Lung (tissue), 12 donors: ENCODE results near the gene PROB1. TPM values are rescaled to one million over a fixed set of nuclear protein-coding genes. Genes with fewer than 3 reads are reported as not detected.

Experiments used
- ATAC-seq: fragments of 200-7000 bp; cut with Tn5 transposase; one replicate; pipeline ENCODE4 v1.9.1; 2020; ENCODE audit warnings: moderate number of reproducible peaks; ENCODE audit not compliant: insufficient read depth, low FRiP score
- DNase-seq, 3 donors: peaks; one replicate each; pipeline ENCODE4 v3.0.0-alpha.2; 2013 to 2017
- H3K27ac ChIP-seq, 2 donors: one replicate each; pipeline ENCODE4 v1.5.1; 2013; ENCODE audit warnings: mild to moderate bottlenecking in 2 of 2, moderate library complexity in 2 of 2, control low read depth in 1 of 2, inconsistent platforms in 1 of 2, low read depth in 1 of 2, low read length in 1 of 2
- H3K27me3 ChIP-seq, 3 donors: one replicate each; pipeline ENCODE4 v1.5.1; 2013; ENCODE audit warnings: low read length in 2 of 3; ENCODE audit not compliant: control insufficient read depth in 3 of 3, insufficient read depth in 3 of 3
- H3K36me3 ChIP-seq, 4 donors: one replicate each; pipeline ENCODE4 v1.5.1; 2013; ENCODE audit warnings: low read length in 4 of 4, mild to moderate bottlenecking in 1 of 4, moderate library complexity in 1 of 4; ENCODE audit not compliant: control insufficient read depth in 4 of 4, insufficient read depth in 4 of 4
- H3K4me1 ChIP-seq, 5 donors: one replicate each; pipeline ENCODE4 v1.5.1; 2013; ENCODE audit warnings: low read length in 5 of 5, mild to moderate bottlenecking in 2 of 5, moderate library complexity in 1 of 5; ENCODE audit not compliant: control insufficient read depth in 5 of 5, insufficient read depth in 5 of 5
- H3K4me3 ChIP-seq: one replicate; pipeline ENCODE4 v1.5.1; 2013; ENCODE audit warnings: mild to moderate bottlenecking, control low read depth, moderate library complexity
- H3K9ac ChIP-seq, 2 donors: one replicate each; pipeline ENCODE4 v1.5.1; 2013; ENCODE audit warnings: low read length in 2 of 2, control low read depth in 1 of 2; ENCODE audit not compliant: insufficient read depth in 1 of 2
- H3K9me3 ChIP-seq, 4 donors: one replicate each; pipeline ENCODE4 v1.5.1; 2013; ENCODE audit warnings: low read length in 3 of 4, mild to moderate bottlenecking in 1 of 4, moderate library complexity in 1 of 4; ENCODE audit not compliant: control insufficient read depth in 4 of 4, insufficient read depth in 3 of 4
- WGBS, 2 donors: extraction: QIAGEN DNeasy Blood & Tissue Kit; methylation state at CpG; one replicate each; pipeline ENCODE4 v1.1.7; 2013; 5-methylcytosine and 5-hydroxymethylcytosine counted together
- polyA plus RNA-seq, 2 donors: library from polyadenylated mRNA; stranded (reverse); fragments of 200-250 nt; gene quantifications; one replicate each; pipeline ENCODE4 v1.2.1, GENCODE V29; 2013
- total RNA-seq, 2 donors: library from RNA; depleted of rRNA in 1 of 2; stranded (reverse); fragments of >200 nt in 1 of 2; gene quantifications; one replicate each; pipeline ENCODE4 v1.2.1, GENCODE V29; 2014 to 2021
- TF ChIP-seq, protein P1 (sequence below): IDR thresholded peaks from 2 replicates; pipeline ENCODE4 v1.5.1; 2012; ENCODE audit warnings: mild to moderate bottlenecking; ENCODE audit errors: control extremely low read depth, extremely low read depth
- donor health status: control.
- donor health status: control.
- donor health status: Bipolar disorder and iron deficiency.
- donor health status: healthy.
- donor health status: DM: yes; HTN: yes; CAD: no.

Gene PROB1
- total and polyA plus RNA-seq, 4 donors: 0.33 to 2.2 (median 0.72) TPM

DNA sequence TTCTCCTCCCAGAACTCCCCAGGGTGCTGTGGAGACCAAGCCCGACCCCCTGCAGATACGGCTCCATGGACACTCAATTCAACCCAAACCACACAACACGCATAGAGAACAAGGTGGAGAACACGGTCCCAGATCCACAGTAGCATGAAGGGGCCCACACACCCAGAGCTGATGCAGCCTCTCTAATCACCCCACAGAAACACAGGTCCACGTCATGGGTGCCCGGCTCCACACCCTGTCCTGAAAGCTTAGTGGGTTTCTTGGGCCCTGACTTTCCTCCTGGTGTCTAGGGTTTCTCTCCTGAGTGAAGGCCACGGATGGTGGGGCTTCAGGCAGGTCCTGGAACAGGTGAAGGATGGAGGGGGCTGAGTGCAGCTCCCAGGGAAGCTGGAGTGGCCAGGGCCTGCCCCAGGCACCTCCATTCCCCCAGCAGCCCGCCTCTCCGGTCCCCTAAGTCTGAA, 10.3 kb downstream of the PROB1 start:
- no peak for ATAC-seq
- no peak overlapping the region for H3K9ac ChIP-seq

DNA sequence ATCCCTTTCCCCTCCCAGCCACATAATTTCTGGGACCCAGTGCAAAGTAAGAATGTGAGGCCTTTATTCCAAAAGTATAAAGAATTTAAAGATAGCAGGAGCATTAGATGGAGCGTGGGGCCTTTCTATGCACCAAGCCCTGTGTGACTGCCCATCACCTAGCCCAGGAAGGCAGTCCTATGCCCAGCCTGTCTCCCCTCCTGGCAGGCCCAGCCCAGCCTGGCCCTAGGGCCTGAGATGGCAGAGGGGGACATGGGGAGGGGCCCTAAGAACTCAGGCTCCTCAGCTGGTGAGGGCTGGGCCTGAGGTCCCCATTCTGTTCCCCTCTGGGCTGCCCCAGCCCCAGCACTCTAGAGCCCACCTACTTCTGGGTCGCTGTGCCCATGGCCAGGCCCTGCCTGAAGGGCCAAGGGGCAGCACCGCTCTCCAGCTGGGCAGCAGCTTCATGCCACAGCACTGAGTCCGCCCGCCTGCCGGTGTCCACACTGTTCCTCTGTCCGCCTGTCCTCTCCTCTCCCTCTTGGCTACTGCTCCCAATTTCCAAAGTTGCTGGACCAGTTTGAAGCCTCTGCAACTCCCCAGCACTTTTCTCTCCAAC, 10.8 kb downstream of the PROB1 start:
- Histone ChIP-seq H3K27ac (no peak overlapping the region), H3K27me3 (no peaks in the 10 kb centered on the region), H3K9ac (no peak overlapping the region), H3K4me3 (no peak overlapping the region), H3K4me1 (peaks cover 0 to 11% (median 7%) of the 10 kb centered on the region in 5 donors), H3K36me3 (no peaks in the 10 kb centered on the region), H3K9me3 (no peaks in the 10 kb centered on the region)
- ATAC-seq: no peak
- DNase-seq: no peak
- WGBS, 2 donors: 89 to 92% methylated on average over 7 of the region's 7 CpGs
- TF ChIP-seq, protein P1, sequence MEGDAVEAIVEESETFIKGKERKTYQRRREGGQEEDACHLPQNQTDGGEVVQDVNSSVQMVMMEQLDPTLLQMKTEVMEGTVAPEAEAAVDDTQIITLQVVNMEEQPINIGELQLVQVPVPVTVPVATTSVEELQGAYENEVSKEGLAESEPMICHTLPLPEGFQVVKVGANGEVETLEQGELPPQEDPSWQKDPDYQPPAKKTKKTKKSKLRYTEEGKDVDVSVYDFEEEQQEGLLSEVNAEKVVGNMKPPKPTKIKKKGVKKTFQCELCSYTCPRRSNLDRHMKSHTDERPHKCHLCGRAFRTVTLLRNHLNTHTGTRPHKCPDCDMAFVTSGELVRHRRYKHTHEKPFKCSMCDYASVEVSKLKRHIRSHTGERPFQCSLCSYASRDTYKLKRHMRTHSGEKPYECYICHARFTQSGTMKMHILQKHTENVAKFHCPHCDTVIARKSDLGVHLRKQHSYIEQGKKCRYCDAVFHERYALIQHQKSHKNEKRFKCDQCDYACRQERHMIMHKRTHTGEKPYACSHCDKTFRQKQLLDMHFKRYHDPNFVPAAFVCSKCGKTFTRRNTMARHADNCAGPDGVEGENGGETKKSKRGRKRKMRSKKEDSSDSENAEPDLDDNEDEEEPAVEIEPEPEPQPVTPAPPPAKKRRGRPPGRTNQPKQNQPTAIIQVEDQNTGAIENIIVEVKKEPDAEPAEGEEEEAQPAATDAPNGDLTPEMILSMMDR: no peak

More for the DNA sequence above, 10.3 kb downstream of the PROB1 start:
- peaks cover 0 to 11% (median 7%) of the 10 kb centered on the region in 5 donors for H3K4me1 ChIP-seq
- no peak for DNase-seq
- 63 to 76% methylated on average over 9 of the region's 9 CpGs for WGBS, 2 donors
- no peak overlapping the region for H3K4me3 ChIP-seq
- H3K9me3 ChIP-seq: no peaks in the 10 kb centered on the region
- H3K27me3 ChIP-seq: no peaks in the 10 kb centered on the region
- peak overlapping the region in 1 of 2 donors; percentile 68 for H3K27ac ChIP-seq
- TF ChIP-seq, protein P1: no peak
- no peaks in the 10 kb centered on the region for H3K36me3 ChIP-seq

DNA sequence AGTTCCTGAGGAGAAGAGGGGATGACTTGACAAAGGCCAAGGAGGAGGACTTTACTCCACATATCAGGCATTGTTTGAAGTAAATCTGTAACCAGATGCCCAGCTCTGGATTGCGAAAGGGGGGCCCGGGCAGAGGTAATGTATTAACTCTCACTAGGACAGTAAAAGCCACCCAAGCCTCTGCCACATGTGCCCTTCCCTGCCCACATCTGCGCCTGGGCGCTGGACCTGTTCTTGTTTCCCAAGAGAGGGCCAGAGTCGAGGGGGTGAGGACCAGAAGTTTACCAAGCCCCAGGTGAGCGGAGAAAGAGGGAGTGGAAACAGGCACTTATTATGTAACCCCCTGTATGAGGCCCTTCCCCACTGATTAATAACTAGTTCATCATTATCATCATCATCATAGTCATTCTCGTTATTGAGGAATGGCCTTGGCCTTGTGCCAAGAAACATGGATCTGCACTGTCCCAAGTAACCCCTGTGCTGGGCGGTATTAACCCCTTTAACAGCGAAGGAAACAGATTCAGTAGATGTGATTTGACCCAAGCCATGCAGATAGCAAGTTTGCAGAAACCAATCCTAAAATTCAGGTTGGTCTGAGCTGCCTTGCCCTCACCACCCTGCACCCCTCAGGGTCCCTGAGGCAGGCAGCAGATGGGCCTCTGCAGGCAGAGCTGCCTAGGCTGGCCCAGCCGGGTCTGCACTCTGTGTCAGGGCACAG, 11.5 kb downstream of the PROB1 start, which contains the start of gene SLC23A1:
SLC23A1 (minus strand) TSS at position 23 of the 718 bp plus-strand sequence. CDS start 44 bp downstream, outside the sequence.
- ATAC-seq: no peak
- peak in 1 of 3 donors; percentile 23 for DNase-seq
- TF ChIP-seq, protein P1: no peak
- Histone ChIP-seq H3K4me3 (no peak within 1 kb of the TSS), H3K27me3 (no peaks in the 10 kb centered on the region), H3K4me1 (peaks cover 0 to 11% (median 4%) of the 10 kb centered on the region in 5 donors), H3K27ac (no peak within 1 kb of the TSS), H3K9ac (no peak within 1 kb of the TSS), H3K36me3 (no peaks in the 10 kb centered on the region), H3K9me3 (no peaks in the 10 kb centered on the region)
- WGBS, 2 donors: 63 to 69% methylated on average over 10 of the region's 10 CpGs
